ENCODE data around the gene NOS1AP. TPM values are rescaled to one million over a fixed set of nuclear protein-coding genes. Genes with fewer than 3 reads are reported as not detected.
A peak's percentile ranks its signal among the peaks of the same experiment; 100 is the strongest.

The NOS1AP gene
- total and polyA plus RNA-seq, 12 donors: 0.37 to 12.0 (median 3.1) TPM

DNA sequence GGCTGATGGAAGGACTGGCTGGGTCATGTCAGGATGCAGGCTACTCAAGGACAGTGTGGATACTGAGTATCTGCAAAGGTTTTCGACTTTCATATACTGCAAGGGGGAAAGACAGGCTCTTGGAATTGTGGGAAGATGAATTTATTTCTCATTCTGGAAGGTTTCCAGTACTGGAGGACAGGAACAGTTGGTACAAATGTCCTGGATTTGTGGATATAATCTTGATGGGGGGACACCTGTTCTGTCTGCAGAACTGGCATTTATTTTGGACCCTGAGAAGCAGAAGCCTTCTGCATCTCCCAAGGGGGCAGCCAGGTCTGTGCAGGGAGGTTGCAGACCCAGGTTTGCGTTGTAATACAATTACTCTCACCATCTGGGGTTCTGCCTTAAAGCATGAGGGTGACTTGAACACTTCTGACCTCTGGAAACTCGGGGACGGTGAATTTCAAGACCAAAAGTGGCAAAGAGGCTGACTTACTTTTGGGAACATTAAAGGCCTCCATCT is 65.8 kb downstream of the NOS1AP start:
- intact Hi-C loops (cut with DNase I): no loop called here
- Histone ChIP-seq H3K4me3 (no peak overlapping the region), H3K27me3 (no peaks in the 10 kb centered on the region), H3K27ac (no peak overlapping the region), H3K36me3 (replicated peaks in 1 of 2) (no peaks in the 10 kb centered on the region), H3K9me3 (replicated peaks in 1 of 3) (no peaks in the 10 kb centered on the region), H3K4me1 (replicated peaks in 1 of 2) (peaks cover 8 to 21% of the 10 kb centered on the region in 2 donors)
- 83 to 92% (median 89%) methylated on average over 4 of the region's 4 CpGs for WGBS, 4 donors
- TF ChIP-seq, protein P1, sequence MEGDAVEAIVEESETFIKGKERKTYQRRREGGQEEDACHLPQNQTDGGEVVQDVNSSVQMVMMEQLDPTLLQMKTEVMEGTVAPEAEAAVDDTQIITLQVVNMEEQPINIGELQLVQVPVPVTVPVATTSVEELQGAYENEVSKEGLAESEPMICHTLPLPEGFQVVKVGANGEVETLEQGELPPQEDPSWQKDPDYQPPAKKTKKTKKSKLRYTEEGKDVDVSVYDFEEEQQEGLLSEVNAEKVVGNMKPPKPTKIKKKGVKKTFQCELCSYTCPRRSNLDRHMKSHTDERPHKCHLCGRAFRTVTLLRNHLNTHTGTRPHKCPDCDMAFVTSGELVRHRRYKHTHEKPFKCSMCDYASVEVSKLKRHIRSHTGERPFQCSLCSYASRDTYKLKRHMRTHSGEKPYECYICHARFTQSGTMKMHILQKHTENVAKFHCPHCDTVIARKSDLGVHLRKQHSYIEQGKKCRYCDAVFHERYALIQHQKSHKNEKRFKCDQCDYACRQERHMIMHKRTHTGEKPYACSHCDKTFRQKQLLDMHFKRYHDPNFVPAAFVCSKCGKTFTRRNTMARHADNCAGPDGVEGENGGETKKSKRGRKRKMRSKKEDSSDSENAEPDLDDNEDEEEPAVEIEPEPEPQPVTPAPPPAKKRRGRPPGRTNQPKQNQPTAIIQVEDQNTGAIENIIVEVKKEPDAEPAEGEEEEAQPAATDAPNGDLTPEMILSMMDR (IDR thresholded peaks at IDR 0.05): no peak
- no peak for TF ChIP-seq POLR2A (IDR thresholded peaks at IDR 0.05)
- DNase-seq: no peak

DNA sequence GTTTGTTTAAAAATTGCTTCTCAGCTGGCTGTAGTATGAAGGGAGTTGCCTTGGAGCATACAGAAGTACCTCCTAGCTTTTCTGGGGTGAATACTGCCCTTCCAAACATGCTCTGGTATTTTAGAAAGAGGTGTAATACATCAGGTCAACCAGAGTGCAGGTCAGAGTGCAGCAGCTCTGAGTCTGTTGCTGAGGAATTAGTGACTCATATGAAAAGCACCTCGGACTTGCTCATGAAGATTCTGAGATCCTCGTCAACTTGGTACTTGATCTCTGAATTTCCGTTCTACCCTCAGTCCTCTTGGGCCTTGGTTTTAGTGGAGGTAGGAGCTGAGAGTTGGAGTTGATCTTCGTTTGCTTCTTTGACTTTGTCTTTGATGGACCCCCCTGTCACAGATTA is 67.3 kb downstream of the NOS1AP start:
- H3K36me3 ChIP-seq (replicated peaks in 1 of 2): no peaks in the 10 kb centered on the region
- H3K4me3 ChIP-seq: no peak overlapping the region
- H3K27ac ChIP-seq: peak overlapping the region in 2 of 5 donors; percentile 2 to 52
- H3K9me3 ChIP-seq (replicated peaks in 1 of 3): no peaks in the 10 kb centered on the region
- H3K4me1 ChIP-seq (replicated peaks in 1 of 2): peaks cover 0 to 9% of the 10 kb centered on the region in 2 donors
- WGBS, 4 donors: 20 to 44% (median 38%) methylated on average over 4 of the region's 4 CpGs
- intact Hi-C loops (cut with DNase I): no loop called here
- no peak for TF ChIP-seq POLR2A (IDR thresholded peaks at IDR 0.05)
- TF ChIP-seq, protein P1 (IDR thresholded peaks at IDR 0.05): peak in 1 of 6 experiments; percentile 23
- DNase-seq: peak in 6 of 7 donors; percentile 27 to 64 (median 43)
- H3K27me3 ChIP-seq: no peaks in the 10 kb centered on the region

DNA sequence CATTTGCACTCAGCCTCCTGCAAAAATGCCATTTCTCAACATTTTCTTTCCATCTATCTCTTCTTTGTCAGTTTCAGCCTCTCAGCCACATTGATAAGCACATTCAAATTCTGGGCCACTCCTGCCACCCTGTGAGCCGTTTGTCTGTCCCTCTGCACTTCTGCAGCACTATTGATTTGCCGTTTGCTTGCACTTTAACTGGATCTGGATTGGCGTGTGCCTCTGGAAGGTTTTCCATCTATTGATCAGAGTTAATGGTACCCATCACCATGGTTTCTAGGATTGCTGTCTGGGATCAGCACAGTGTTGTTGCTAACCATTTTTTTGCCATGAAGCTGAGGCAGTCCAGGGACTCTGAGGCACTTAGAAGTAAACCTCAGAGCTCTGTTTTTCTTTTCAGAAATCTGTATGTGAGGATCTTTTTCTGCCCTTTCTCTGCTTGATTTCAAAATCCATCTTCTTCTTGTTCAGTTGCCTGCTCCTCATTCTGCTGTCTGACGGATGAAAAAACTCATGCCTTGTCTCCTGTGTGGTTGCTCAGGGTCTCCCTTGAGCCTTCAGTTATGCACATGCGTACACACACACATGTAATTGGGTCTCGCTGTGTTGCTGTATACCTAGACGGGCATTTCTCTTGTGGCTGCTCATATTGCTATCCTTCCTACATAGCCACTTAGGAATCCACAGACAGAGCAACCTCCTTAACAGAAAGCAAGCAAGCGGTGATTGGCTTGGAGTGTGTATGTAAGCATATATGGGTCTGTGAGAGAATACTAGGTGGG is 67.9 kb downstream of the NOS1AP start:
- Histone ChIP-seq H3K9me3 (replicated peaks in 1 of 3) (no peaks in the 10 kb centered on the region), H3K4me1 (replicated peaks in 1 of 2) (peaks cover 0 to 9% of the 10 kb centered on the region in 2 donors), H3K36me3 (replicated peaks in 1 of 2) (no peaks in the 10 kb centered on the region), H3K4me3 (no peak overlapping the region), H3K27ac (peak overlapping the region in 2 of 5 donors; percentile 2 to 52), H3K27me3 (no peaks in the 10 kb centered on the region)
- DNase-seq: no peak
- WGBS, 4 donors: 75 to 91% (median 76%) methylated on average over 8 of the region's 8 CpGs
- intact Hi-C loops (cut with DNase I): no loop called here
- TF ChIP-seq POLR2A (IDR thresholded peaks at IDR 0.05): no peak
- TF ChIP-seq, protein P1 (IDR thresholded peaks at IDR 0.05): no peak

DNA sequence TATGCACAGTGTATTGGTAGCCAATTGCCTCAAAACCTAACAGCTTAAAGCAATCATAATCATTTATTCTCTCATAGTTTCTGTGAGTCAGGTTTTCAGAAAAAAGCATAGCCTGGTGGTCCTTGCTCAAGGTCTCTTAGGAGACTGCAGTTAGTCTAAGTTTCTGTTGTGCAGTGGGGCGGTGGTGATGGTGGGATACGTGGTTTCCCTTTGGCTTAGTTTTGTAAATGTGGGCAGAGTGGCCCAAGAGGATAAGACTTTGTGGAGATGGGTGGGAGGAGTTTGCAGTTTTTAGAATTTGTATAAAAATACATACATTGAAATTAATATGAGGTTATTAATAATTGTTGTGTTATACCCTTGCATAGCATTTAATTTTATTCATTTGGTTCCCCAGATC is 68.6 kb downstream of the NOS1AP start:
- Histone ChIP-seq H3K4me3 (no peak overlapping the region), H3K9me3 (replicated peaks in 1 of 3) (no peaks in the 10 kb centered on the region), H3K4me1 (replicated peaks in 1 of 2) (peaks cover 0 to 9% of the 10 kb centered on the region in 2 donors), H3K27ac (no peak overlapping the region), H3K27me3 (no peaks in the 10 kb centered on the region), H3K36me3 (replicated peaks in 1 of 2) (no peaks in the 10 kb centered on the region)
- 72 to 85% (median 78%) methylated on average over 2 of the region's 2 CpGs for WGBS, 4 donors
- intact Hi-C loops (cut with DNase I): no loop called here
- no peak for TF ChIP-seq POLR2A (IDR thresholded peaks at IDR 0.05)
- DNase-seq: no peak
